Measurements from ENCODE around the gene TPH2. TPM values are rescaled to one million over a fixed set of nuclear protein-coding genes. Genes with fewer than 3 reads are reported as not detected.

Gene TPH2
- polyA plus RNA-seq, 1 donor, result 0.04 TPM

GRCh38 chr12:71942703-71943102 is 4.1 kb downstream of the TPH2 start:
- Histone ChIP-seq H3K27me3 (ENCODE audit: control insufficient read depth, insufficient read depth, low read length) (peaks cover 15% of the 10 kb centered on the region), H3K4me1 (ENCODE audit: control insufficient read depth, insufficient read depth, low read length) (no peaks in the 10 kb centered on the region), H3K36me3 (ENCODE audit: control insufficient read depth, insufficient read depth, low read length) (no peaks in the 10 kb centered on the region), H3K27ac (ENCODE audit: low read length) (no peak overlapping the region), H3K9me3 (ENCODE audit: control insufficient read depth, low read depth, low read length) (no peaks in the 10 kb centered on the region), H3K4me3 (ENCODE audit: low read length) (no peak overlapping the region)
- no CpG with 5 or more reads among the region's 4 CpGs for WGBS (ENCODE audit: insufficient coverage, low lambda C conversion rate)
- DNase-seq, result no peak

- Histone ChIP-seq H3K4me1 (ENCODE audit: control insufficient read depth, insufficient read depth, low read length) (no peaks in the 10 kb centered on the region), H3K27me3 (ENCODE audit: control insufficient read depth, insufficient read depth, low read length) (peaks cover 16% of the 10 kb centered on the region), H3K27ac (ENCODE audit: low read length) (no peak overlapping the region), H3K4me3 (ENCODE audit: low read length) (no peak overlapping the region), H3K9me3 (ENCODE audit: control insufficient read depth, low read depth, low read length) (no peaks in the 10 kb centered on the region), H3K36me3 (ENCODE audit: control insufficient read depth, insufficient read depth, low read length) (no peaks in the 10 kb centered on the region)
- no CpG with 5 or more reads among the region's 1 CpG for WGBS (ENCODE audit: insufficient coverage, low lambda C conversion rate)
- no peak for DNase-seq
Measured at GRCh38 chr12:71945121-71945520, 6.5 kb downstream of the TPH2 start.

DNA sequence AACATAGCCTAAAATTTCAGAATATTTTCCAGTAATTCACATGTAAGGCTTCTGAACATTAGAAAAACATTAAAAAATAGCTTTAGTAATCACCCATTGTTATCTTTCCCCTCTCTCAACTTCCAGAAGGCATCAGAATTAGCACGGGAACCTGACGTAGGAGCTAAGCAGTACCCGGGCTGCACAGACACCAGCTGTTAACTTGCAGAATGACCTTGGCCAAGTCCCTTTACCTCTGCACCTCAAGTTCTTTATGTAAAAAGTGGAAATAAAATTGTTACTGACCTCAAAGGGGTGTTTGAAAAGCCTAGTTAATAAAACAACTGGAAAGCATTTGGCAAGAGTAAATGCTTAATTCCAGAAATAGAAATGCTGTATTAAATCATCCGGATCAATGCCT is 7.2 kb downstream of the TPH2 start:
- H3K4me3 ChIP-seq (ENCODE audit: low read length), result no peak overlapping the region
- no peaks in the 10 kb centered on the region for H3K36me3 ChIP-seq (ENCODE audit: control insufficient read depth, insufficient read depth, low read length)
- WGBS (ENCODE audit: insufficient coverage, low lambda C conversion rate), result no CpG with 5 or more reads among the region's 4 CpGs
- H3K9me3 ChIP-seq (ENCODE audit: control insufficient read depth, low read depth, low read length), result no peaks in the 10 kb centered on the region
- no peak for DNase-seq
- no peaks in the 10 kb centered on the region for H3K4me1 ChIP-seq (ENCODE audit: control insufficient read depth, insufficient read depth, low read length)
- no peak overlapping the region for H3K27ac ChIP-seq (ENCODE audit: low read length)
- H3K27me3 ChIP-seq (ENCODE audit: control insufficient read depth, insufficient read depth, low read length), result peaks cover 19% of the 10 kb centered on the region

GRCh38 chr12:71947645-71948105 is 9.0 kb downstream of the TPH2 start:
- no peaks in the 10 kb centered on the region for H3K4me1 ChIP-seq (ENCODE audit: control insufficient read depth, insufficient read depth, low read length)
- H3K4me3 ChIP-seq (ENCODE audit: low read length), result no peak overlapping the region
- peak; percentile 54 to 72 for DNase-seq
- 0% methylated on average over 1 of the region's 9 CpGs for WGBS (ENCODE audit: insufficient coverage, low lambda C conversion rate)
- H3K27ac ChIP-seq (ENCODE audit: low read length), result no peak overlapping the region
- peaks cover 17% of the 10 kb centered on the region for H3K27me3 ChIP-seq (ENCODE audit: control insufficient read depth, insufficient read depth, low read length)
- H3K36me3 ChIP-seq (ENCODE audit: control insufficient read depth, insufficient read depth, low read length), result no peaks in the 10 kb centered on the region
- no peaks in the 10 kb centered on the region for H3K9me3 ChIP-seq (ENCODE audit: control insufficient read depth, low read depth, low read length)

DNA sequence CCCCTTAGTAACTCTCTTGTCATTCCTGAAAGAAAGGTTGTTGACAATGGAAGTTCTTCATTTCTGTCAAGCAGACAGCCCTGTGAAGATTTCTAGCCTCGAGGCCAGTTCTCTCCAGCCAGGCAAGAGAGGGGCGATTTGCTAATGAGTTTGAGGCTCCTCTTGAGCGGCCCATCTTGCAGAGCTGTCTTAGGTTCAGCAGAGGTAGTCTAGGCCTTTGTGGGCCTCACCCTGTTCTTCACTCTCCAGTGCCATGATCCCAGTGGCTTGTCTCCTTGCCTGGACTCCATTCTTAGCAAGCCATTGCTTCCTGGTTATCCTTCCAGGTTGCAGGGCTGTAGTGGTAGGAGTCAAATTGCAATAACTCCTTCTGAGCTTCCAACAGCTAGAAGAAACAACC is 9.7 kb downstream of the TPH2 start:
- no peak overlapping the region for H3K27ac ChIP-seq (ENCODE audit: low read length)
- no peak overlapping the region for H3K4me3 ChIP-seq (ENCODE audit: low read length)
- no peaks in the 10 kb centered on the region for H3K9me3 ChIP-seq (ENCODE audit: control insufficient read depth, low read depth, low read length)
- no peaks in the 10 kb centered on the region for H3K36me3 ChIP-seq (ENCODE audit: control insufficient read depth, insufficient read depth, low read length)
- no peak for DNase-seq
- no CpG with 5 or more reads among the region's 3 CpGs for WGBS (ENCODE audit: insufficient coverage, low lambda C conversion rate)
- no peaks in the 10 kb centered on the region for H3K4me1 ChIP-seq (ENCODE audit: control insufficient read depth, insufficient read depth, low read length)
- H3K27me3 ChIP-seq (ENCODE audit: control insufficient read depth, insufficient read depth, low read length), result peaks cover 17% of the 10 kb centered on the region

DNA sequence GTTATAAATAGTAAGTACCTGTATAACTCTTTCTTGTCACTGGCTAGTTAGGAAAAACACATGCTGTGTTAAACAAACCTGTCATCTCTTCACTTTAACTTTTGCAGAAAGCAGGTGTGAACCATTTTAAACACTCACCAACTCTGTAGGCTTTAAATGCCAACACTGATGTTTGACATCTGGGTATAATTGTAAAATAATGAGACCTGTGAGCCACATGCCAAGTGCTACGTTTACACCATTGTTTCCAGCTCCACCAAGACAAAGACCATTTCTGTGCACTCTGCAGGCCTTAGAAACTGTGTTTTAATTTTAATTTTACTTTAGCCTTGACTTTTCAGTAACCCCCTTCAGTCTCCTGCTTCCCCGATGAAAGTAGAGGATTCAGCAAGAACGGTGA is 11.0 kb downstream of the TPH2 start:
- peaks cover 13% of the 10 kb centered on the region for H3K27me3 ChIP-seq (ENCODE audit: control insufficient read depth, insufficient read depth, low read length)
- H3K9me3 ChIP-seq (ENCODE audit: control insufficient read depth, low read depth, low read length), result no peaks in the 10 kb centered on the region
- WGBS (ENCODE audit: insufficient coverage, low lambda C conversion rate), result no CpG with 5 or more reads among the region's 3 CpGs
- no peaks in the 10 kb centered on the region for H3K4me1 ChIP-seq (ENCODE audit: control insufficient read depth, insufficient read depth, low read length)
- H3K27ac ChIP-seq (ENCODE audit: low read length), result no peak overlapping the region
- H3K4me3 ChIP-seq (ENCODE audit: low read length), result no peak overlapping the region
- H3K36me3 ChIP-seq (ENCODE audit: control insufficient read depth, insufficient read depth, low read length), result no peaks in the 10 kb centered on the region
- no peak for DNase-seq

GRCh38 chr12:71950404-71950803 is 11.8 kb downstream of the TPH2 start:
- no peak for DNase-seq
- no peaks in the 10 kb centered on the region for H3K4me1 ChIP-seq (ENCODE audit: control insufficient read depth, insufficient read depth, low read length)
- no peak overlapping the region for H3K4me3 ChIP-seq (ENCODE audit: low read length)
- no peaks in the 10 kb centered on the region for H3K36me3 ChIP-seq (ENCODE audit: control insufficient read depth, insufficient read depth, low read length)
- no peak overlapping the region for H3K27ac ChIP-seq (ENCODE audit: low read length)
- peaks cover 11% of the 10 kb centered on the region for H3K27me3 ChIP-seq (ENCODE audit: control insufficient read depth, insufficient read depth, low read length)
- no CpG with 5 or more reads among the region's 4 CpGs for WGBS (ENCODE audit: insufficient coverage, low lambda C conversion rate)
- H3K9me3 ChIP-seq (ENCODE audit: control insufficient read depth, low read depth, low read length), result no peaks in the 10 kb centered on the region

DNA sequence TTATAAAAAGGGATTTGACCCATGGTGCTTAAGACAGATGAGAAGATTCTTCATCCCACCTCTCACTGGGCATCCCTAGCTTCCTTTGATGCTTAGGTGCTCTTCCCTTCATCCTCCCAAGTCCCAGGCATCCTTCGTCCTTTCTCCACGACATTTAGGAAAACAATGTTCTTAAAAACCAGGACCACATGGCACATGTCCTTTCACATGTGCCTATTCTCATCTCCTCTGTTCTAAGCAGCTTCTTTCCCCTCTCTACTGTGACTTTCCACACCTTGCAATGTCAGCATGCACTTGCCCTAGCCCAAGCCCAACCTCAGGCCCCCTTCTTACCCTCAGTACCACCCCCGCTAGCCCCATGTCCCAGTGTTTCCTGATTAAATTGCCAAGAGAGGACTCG is 12.2 kb downstream of the TPH2 start:
- Histone ChIP-seq H3K4me1 (ENCODE audit: control insufficient read depth, insufficient read depth, low read length) (no peaks in the 10 kb centered on the region), H3K27ac (ENCODE audit: low read length) (no peak overlapping the region), H3K9me3 (ENCODE audit: control insufficient read depth, low read depth, low read length) (no peaks in the 10 kb centered on the region), H3K4me3 (ENCODE audit: low read length) (no peak overlapping the region), H3K27me3 (ENCODE audit: control insufficient read depth, insufficient read depth, low read length) (peaks cover 11% of the 10 kb centered on the region), H3K36me3 (ENCODE audit: control insufficient read depth, insufficient read depth, low read length) (no peaks in the 10 kb centered on the region)
- DNase-seq, result no peak
- WGBS (ENCODE audit: insufficient coverage, low lambda C conversion rate), result 88% methylated on average over 2 of the region's 4 CpGs

- H3K27ac ChIP-seq (ENCODE audit: low read length), result no peak overlapping the region
- H3K4me3 ChIP-seq (ENCODE audit: low read length), result no peak overlapping the region
- no peaks in the 10 kb centered on the region for H3K4me1 ChIP-seq (ENCODE audit: control insufficient read depth, insufficient read depth, low read length)
- DNase-seq, result no peak
- WGBS (ENCODE audit: insufficient coverage, low lambda C conversion rate), result 70% methylated on average over 2 of the region's 13 CpGs
- H3K9me3 ChIP-seq (ENCODE audit: control insufficient read depth, low read depth, low read length), result no peaks in the 10 kb centered on the region
- peaks cover 4% of the 10 kb centered on the region for H3K27me3 ChIP-seq (ENCODE audit: control insufficient read depth, insufficient read depth, low read length)
- no peaks in the 10 kb centered on the region for H3K36me3 ChIP-seq (ENCODE audit: control insufficient read depth, insufficient read depth, low read length)
Measured at GRCh38 chr12:71954083-71954778, 15.6 kb downstream of the TPH2 start.

- Histone ChIP-seq H3K27me3 (ENCODE audit: control insufficient read depth, insufficient read depth, low read length) (peaks cover 4% of the 10 kb centered on the region), H3K4me3 (ENCODE audit: low read length) (no peak overlapping the region), H3K9me3 (ENCODE audit: control insufficient read depth, low read depth, low read length) (no peaks in the 10 kb centered on the region), H3K4me1 (ENCODE audit: control insufficient read depth, insufficient read depth, low read length) (no peaks in the 10 kb centered on the region), H3K27ac (ENCODE audit: low read length) (no peak overlapping the region), H3K36me3 (ENCODE audit: control insufficient read depth, insufficient read depth, low read length) (no peaks in the 10 kb centered on the region)
- DNase-seq, result no peak
- WGBS (ENCODE audit: insufficient coverage, low lambda C conversion rate), result 100% methylated on average over 1 of the region's 1 CpG
Measured at GRCh38 chr12:71954861-71955260, 16.2 kb downstream of the TPH2 start.

DNA sequence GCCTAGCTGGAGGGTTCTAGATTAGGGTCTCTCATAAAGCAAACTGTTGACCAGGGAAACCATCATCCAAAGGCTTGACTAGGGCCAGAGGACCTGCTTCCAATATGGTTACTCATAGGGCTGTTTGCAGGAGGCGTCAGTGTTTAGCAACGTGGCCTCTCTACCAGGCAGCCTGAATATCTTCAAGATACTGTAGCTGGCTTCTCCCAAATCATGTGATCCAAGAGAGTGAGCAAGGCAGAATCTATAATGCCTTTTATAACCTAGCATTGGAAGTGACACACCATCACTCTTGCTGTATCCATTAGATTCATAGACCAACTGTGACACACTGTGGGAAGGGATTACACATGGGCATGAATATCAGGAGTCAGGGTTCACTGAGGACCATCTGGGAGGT is 17.3 kb downstream of the TPH2 start:
- no peak for DNase-seq
- no CpG with 5 or more reads among the region's 2 CpGs for whole genome bisulfite sequencing (ENCODE audit: insufficient coverage, low lambda C conversion rate)
- no peaks in the 10 kb centered on the region for H3K9me3 ChIP-seq (ENCODE audit: control insufficient read depth, low read depth, low read length)
- no peaks in the 10 kb centered on the region for H3K36me3 ChIP-seq (ENCODE audit: control insufficient read depth, insufficient read depth, low read length)
- H3K27me3 ChIP-seq (ENCODE audit: control insufficient read depth, insufficient read depth, low read length), result peaks cover 2% of the 10 kb centered on the region
- H3K4me3 ChIP-seq (ENCODE audit: low read length), result no peak overlapping the region
- H3K4me1 ChIP-seq (ENCODE audit: control insufficient read depth, insufficient read depth, low read length), result no peaks in the 10 kb centered on the region
- H3K27ac ChIP-seq (ENCODE audit: low read length), result no peak overlapping the region
